ENCODE results near the gene ARIH2. TPM values are rescaled to one million over a fixed set of nuclear protein-coding genes. Genes with fewer than 3 reads are reported as not detected.

Gene ARIH2
- 86.4 and 113 TPM in 2 replicates for total RNA-seq (2014; rRNA removed; shearing (Covaris generic); ENCODE audit: low replicate concordance)

DNA sequence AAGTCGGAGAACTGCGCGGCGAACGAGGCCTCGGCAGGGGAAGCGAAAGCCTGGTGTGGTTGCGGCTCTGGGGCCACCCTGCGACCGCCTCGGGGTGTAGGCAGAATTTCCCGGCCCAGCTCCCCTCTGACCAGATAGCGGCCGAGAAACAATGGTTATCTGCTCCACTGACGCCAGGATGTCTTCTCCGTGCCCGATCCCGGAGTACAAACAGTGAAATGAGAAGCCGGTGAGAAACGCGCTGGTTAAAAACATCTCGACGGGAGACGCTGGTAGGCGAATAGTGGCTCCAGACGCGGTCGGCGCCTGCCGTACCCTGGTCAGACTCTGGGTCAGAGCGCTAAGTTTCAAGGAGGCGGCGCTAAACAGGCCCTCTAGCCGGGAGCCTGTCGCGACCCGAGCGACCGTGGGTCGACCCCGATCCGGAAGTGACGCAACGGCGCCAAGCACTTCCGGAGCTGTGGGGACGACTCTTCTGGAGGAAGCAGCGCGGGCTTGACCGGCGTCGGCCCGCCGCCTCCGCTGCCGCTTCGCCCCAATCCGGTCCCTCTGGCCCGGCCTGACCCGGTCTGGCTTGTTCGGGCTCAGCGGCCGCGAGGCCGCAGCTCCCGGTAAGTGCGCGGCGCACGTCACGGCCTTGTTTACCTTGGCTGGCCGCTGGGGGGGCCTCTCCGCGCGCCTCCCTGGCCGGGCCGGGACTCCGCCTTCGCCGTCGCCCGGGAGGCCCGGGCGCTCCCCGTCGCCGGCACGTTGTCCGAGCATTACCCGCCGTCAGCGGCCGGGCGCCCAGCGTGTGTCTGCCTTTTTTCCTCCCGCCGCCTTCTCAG, at the start of gene ARIH2:
Gene ARIH2 (plus strand): TSS at position 455 of the 827 bp plus-strand sequence. CDS start 8,717 bp downstream, outside the sequence.
- Histone ChIP-seq H3K4me2 (ENCODE audit: low read depth, low read length, poor library complexity, severe bottlenecking) (peak within 1 kb of the TSS; percentile 76), H3K79me2 (ENCODE audit: low read length) (peaks cover 48% of the 10 kb centered on the region), H2AFZ (ENCODE audit: low read length) (peak within 1 kb of the TSS; percentile 70), H3K9me2 (replicated peaks; ENCODE audit: insufficient read depth, low read length) (no peaks in the 10 kb centered on the region), H3K4me3 (ENCODE audit: low read length) (peak within 1 kb of the TSS; percentile 94), H3K4me1 (ENCODE audit: low read length) (peaks cover 17% of the 10 kb centered on the region), H3K27me3 (ENCODE audit: low read length) (no peaks in the 10 kb centered on the region), H3K27ac (ENCODE audit: low read length) (peak within 1 kb of the TSS; percentile 87), H3K9me3 (ENCODE audit: low read length) (no peaks in the 10 kb centered on the region), H4K20me1 (ENCODE audit: insufficient read depth, low read depth, low read length) (peaks cover 16% of the 10 kb centered on the region; the same call in 1 of the 2 replicates), H3K36me3 (ENCODE audit: insufficient read depth, low read length) (peaks cover 14% of the 10 kb centered on the region), H3K9ac (ENCODE audit: low read length) (peak within 1 kb of the TSS; percentile 83)
- DNase-seq = peak; percentile 98

DNA sequence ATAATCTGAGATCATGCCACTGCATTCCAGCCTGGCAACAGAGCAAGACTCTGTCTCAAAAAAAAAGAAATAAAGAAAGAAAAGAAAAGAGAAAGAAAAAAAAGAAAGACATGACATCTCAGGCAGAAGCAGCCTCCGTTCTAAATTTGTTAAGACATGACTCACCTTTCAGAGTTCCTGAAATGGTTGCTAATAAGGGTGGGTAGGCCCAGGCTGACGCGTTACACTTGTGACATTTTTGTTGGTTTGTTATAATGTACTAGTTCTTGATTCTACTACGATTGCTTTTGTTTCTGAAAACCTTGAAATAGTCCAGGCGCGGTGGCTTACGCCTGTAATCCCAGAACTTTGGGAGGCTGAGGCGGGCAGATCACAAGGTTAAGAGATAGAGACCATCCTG, 41.0 kb upstream of the ARIH2 start:
- Histone ChIP-seq H3K27me3 (ENCODE audit: low read length) (no peaks in the 10 kb centered on the region), H3K9me2 (replicated peaks; ENCODE audit: insufficient read depth, low read length) (no peaks in the 10 kb centered on the region), H3K9ac (ENCODE audit: low read length) (no peak overlapping the region), H3K79me2 (ENCODE audit: low read length) (no peaks in the 10 kb centered on the region), H3K4me2 (ENCODE audit: low read depth, low read length, poor library complexity, severe bottlenecking) (no peak overlapping the region), H3K4me1 (ENCODE audit: low read length) (peaks cover 7% of the 10 kb centered on the region), H3K4me3 (ENCODE audit: low read length) (no peak overlapping the region), H4K20me1 (ENCODE audit: insufficient read depth, low read depth, low read length) (no peaks in the 10 kb centered on the region), H2AFZ (ENCODE audit: low read length) (no peak overlapping the region), H3K9me3 (ENCODE audit: low read length) (no peaks in the 10 kb centered on the region), H3K27ac (ENCODE audit: low read length) (no peak overlapping the region), H3K36me3 (ENCODE audit: insufficient read depth, low read length) (no peaks in the 10 kb centered on the region)
- peak; percentile 28 for DNase-seq

DNA sequence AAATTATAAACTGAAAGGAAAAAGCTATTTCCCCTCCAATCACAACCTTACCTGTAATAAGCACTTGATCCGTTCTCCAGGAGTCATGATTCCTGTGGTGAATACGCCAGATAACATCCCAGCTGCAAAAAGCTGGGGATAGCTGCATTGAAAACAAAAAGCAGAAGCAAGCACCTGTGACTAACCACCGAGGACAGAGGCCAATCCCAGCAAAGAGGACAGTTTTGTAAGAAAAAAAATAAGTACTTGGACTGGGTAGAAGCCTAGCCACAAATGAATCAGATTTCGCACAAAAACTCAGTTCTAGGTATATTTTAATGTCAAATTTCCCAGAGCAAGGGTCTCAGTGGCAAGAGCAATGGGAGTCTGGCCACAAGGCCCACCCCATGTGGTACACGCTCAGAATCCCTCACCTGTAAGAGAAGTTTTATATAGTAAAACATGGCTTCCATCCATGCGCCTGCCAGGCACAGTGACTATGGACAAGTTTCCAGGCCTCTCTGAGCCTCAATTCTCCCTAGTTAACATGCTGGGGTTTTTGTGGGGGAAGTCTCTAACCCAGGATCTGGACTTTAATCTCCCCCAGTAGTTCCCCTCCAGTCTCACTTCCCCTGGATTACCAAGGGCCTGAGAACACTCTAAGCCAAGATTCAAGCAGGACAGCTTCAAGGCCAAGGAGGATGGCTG, 39.2 kb upstream of the ARIH2 start:
- no peak overlapping the region for H3K27ac ChIP-seq (ENCODE audit: low read length)
- H3K27me3 ChIP-seq (ENCODE audit: low read length) = no peaks in the 10 kb centered on the region
- H3K36me3 ChIP-seq (ENCODE audit: insufficient read depth, low read length) = no peaks in the 10 kb centered on the region
- H3K4me1 ChIP-seq (ENCODE audit: low read length) = peaks cover 7% of the 10 kb centered on the region
- H4K20me1 ChIP-seq (ENCODE audit: insufficient read depth, low read depth, low read length) = no peaks in the 10 kb centered on the region
- peak; percentile 36 for DNase-seq
- no peaks in the 10 kb centered on the region for H3K9me2 ChIP-seq (replicated peaks; ENCODE audit: insufficient read depth, low read length)
- H3K4me3 ChIP-seq (ENCODE audit: low read length) = no peak overlapping the region
- H2AFZ ChIP-seq (ENCODE audit: low read length) = no peak overlapping the region
- no peak overlapping the region for H3K4me2 ChIP-seq (ENCODE audit: low read depth, low read length, poor library complexity, severe bottlenecking)
- no peak overlapping the region for H3K9ac ChIP-seq (ENCODE audit: low read length)
- H3K79me2 ChIP-seq (ENCODE audit: low read length) = no peaks in the 10 kb centered on the region
- H3K9me3 ChIP-seq (ENCODE audit: low read length) = no peaks in the 10 kb centered on the region

DNA sequence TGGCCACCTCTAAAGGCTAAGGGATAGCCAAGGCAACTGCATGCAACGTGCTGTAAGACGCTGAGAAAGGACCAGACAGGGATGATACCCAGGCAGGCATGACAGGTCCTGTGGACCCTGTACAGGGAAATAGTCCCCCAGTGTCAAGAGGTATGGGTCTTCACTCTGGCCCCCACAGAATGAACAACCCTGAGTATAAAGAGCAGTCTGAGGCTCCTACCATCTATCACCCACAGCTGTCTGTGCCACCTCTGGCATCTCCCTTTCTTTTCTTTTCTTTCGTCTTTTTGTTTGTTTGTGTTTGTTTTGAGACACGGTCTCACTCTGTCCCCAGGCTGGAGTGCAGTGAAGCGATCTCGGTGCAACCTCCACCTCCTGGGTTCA, 38.7 kb upstream of the ARIH2 start:
- Histone ChIP-seq H3K9ac (ENCODE audit: low read length) (no peak overlapping the region), H3K9me2 (replicated peaks; ENCODE audit: insufficient read depth, low read length) (no peaks in the 10 kb centered on the region), H3K27ac (ENCODE audit: low read length) (no peak overlapping the region), H4K20me1 (ENCODE audit: insufficient read depth, low read depth, low read length) (no peaks in the 10 kb centered on the region), H3K4me3 (ENCODE audit: low read length) (no peak overlapping the region), H3K4me1 (ENCODE audit: low read length) (peaks cover 7% of the 10 kb centered on the region), H3K27me3 (ENCODE audit: low read length) (no peaks in the 10 kb centered on the region), H3K9me3 (ENCODE audit: low read length) (no peaks in the 10 kb centered on the region), H2AFZ (ENCODE audit: low read length) (no peak overlapping the region), H3K4me2 (ENCODE audit: low read depth, low read length, poor library complexity, severe bottlenecking) (no peak overlapping the region), H3K36me3 (ENCODE audit: insufficient read depth, low read length) (no peaks in the 10 kb centered on the region), H3K79me2 (ENCODE audit: low read length) (no peaks in the 10 kb centered on the region)
- peak; percentile 30 for DNase-seq

DNA sequence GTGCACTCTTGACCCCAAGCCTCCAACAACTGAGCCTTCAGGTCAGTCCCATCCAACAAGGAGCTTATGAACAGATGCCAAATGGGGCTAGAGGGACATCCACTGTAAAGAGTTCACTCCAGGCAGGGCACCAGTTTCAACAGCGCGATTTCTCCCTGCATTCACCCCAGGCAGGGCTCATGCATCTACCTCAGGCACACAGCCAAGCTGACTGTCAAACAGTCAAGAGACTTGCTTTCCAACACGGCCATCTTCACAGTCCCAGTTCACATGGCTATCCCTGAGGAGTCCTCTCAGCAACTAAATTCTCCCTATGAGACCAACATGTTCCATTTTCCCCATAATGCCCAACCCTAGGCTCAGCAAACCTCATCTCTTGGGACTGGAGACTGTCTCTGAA, 37.6 kb upstream of the ARIH2 start:
- Histone ChIP-seq H3K9ac (ENCODE audit: low read length) (no peak overlapping the region), H3K27ac (ENCODE audit: low read length) (no peak overlapping the region), H3K4me3 (ENCODE audit: low read length) (no peak overlapping the region), H2AFZ (ENCODE audit: low read length) (no peak overlapping the region), H3K9me3 (ENCODE audit: low read length) (no peaks in the 10 kb centered on the region), H4K20me1 (ENCODE audit: insufficient read depth, low read depth, low read length) (no peaks in the 10 kb centered on the region), H3K79me2 (ENCODE audit: low read length) (no peaks in the 10 kb centered on the region), H3K9me2 (replicated peaks; ENCODE audit: insufficient read depth, low read length) (no peaks in the 10 kb centered on the region), H3K27me3 (ENCODE audit: low read length) (no peaks in the 10 kb centered on the region), H3K4me1 (ENCODE audit: low read length) (peaks cover 7% of the 10 kb centered on the region), H3K36me3 (ENCODE audit: insufficient read depth, low read length) (no peaks in the 10 kb centered on the region), H3K4me2 (ENCODE audit: low read depth, low read length, poor library complexity, severe bottlenecking) (no peak overlapping the region)
- peak; percentile 35 for DNase-seq

DNA sequence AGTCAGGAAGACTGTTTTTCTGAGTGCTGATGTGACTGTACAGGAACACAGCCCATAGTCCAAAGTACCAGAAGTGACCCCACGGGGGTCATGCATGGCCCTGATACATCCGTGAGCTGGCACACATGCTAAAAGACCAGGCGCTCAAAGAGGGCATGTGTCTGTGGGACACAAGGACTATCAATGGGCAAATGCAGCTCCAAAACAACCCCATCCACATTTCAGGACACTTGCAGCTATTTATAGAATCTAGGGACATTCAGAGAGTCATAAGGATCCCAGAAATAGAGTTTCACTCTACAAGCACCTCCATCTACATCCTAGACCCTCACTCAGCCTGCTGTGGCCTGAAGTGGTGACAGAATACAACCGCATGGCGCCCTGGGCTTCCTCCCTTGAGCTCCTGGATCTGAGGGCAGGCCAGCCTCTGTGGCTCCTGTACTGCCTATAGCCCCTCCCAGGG, 37.0 kb upstream of the ARIH2 start:
- DNase-seq = peak; percentile 16
- Histone ChIP-seq H3K79me2 (ENCODE audit: low read length) (no peaks in the 10 kb centered on the region), H3K9me2 (replicated peaks; ENCODE audit: insufficient read depth, low read length) (no peaks in the 10 kb centered on the region), H3K27ac (ENCODE audit: low read length) (no peak overlapping the region), H3K4me1 (ENCODE audit: low read length) (peaks cover 7% of the 10 kb centered on the region), H3K9ac (ENCODE audit: low read length) (no peak overlapping the region), H4K20me1 (ENCODE audit: insufficient read depth, low read depth, low read length) (no peaks in the 10 kb centered on the region), H3K36me3 (ENCODE audit: insufficient read depth, low read length) (no peaks in the 10 kb centered on the region), H3K9me3 (ENCODE audit: low read length) (no peaks in the 10 kb centered on the region), H3K4me3 (ENCODE audit: low read length) (no peak overlapping the region), H3K4me2 (ENCODE audit: low read depth, low read length, poor library complexity, severe bottlenecking) (no peak overlapping the region), H3K27me3 (ENCODE audit: low read length) (no peaks in the 10 kb centered on the region), H2AFZ (ENCODE audit: low read length) (no peak overlapping the region)

DNA sequence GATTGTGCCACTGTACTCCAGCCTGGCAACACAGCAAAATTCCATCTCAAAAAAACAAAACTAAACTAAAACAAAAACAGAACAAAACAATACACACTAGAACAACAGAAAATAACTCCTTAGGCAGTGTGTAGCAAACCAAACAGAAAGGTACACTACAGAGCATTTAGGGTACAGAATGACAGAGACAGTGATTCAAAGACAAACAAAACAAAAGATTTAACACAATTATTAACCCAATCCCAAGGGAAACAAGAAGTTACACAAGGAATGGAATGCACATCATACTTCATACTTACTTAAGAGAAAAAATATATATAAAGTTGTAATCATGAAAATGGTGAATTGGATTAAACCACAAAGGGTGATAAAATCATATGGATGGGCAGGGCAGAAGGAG, 32.9 kb upstream of the ARIH2 start:
- Histone ChIP-seq H3K9me2 (replicated peaks; ENCODE audit: insufficient read depth, low read length) (no peaks in the 10 kb centered on the region), H2AFZ (ENCODE audit: low read length) (no peak overlapping the region), H3K4me2 (ENCODE audit: low read depth, low read length, poor library complexity, severe bottlenecking) (no peak overlapping the region), H3K9ac (ENCODE audit: low read length) (no peak overlapping the region), H3K79me2 (ENCODE audit: low read length) (no peaks in the 10 kb centered on the region), H3K4me3 (ENCODE audit: low read length) (no peak overlapping the region), H3K9me3 (ENCODE audit: low read length) (no peaks in the 10 kb centered on the region), H3K36me3 (ENCODE audit: insufficient read depth, low read length) (no peaks in the 10 kb centered on the region), H3K27me3 (ENCODE audit: low read length) (no peaks in the 10 kb centered on the region), H3K27ac (ENCODE audit: low read length) (no peak overlapping the region), H4K20me1 (ENCODE audit: insufficient read depth, low read depth, low read length) (no peaks in the 10 kb centered on the region), H3K4me1 (ENCODE audit: low read length) (no peaks in the 10 kb centered on the region)
- no peak for DNase-seq

DNA sequence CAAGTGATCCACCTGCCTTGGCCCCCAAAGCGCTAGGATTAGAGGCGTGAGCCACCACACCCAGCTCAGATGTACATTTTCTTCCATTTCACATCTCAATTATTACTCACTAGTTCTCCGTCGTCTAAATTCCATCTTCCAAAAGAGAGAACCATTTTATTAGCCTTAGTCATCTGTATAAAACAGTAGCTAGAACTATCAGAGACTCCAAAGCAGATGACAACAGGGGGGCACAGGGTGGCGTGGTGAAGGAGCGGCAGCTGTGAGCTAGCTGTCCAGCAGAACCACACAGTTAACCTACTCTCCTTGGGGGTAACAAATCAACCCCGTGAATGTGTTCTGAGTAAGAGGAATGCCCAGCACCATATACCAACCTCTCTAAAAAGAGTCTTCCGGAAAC, 27.0 kb upstream of the ARIH2 start:
- H3K4me2 ChIP-seq (ENCODE audit: low read depth, low read length, poor library complexity, severe bottlenecking) = no peak overlapping the region
- H3K27ac ChIP-seq (ENCODE audit: low read length) = no peak overlapping the region
- no peaks in the 10 kb centered on the region for H3K27me3 ChIP-seq (ENCODE audit: low read length)
- H3K36me3 ChIP-seq (ENCODE audit: insufficient read depth, low read length) = no peaks in the 10 kb centered on the region
- no peaks in the 10 kb centered on the region for H4K20me1 ChIP-seq (ENCODE audit: insufficient read depth, low read depth, low read length)
- H3K9ac ChIP-seq (ENCODE audit: low read length) = no peak overlapping the region
- no peak overlapping the region for H2AFZ ChIP-seq (ENCODE audit: low read length)
- no peaks in the 10 kb centered on the region for H3K9me3 ChIP-seq (ENCODE audit: low read length)
- H3K4me3 ChIP-seq (ENCODE audit: low read length) = no peak overlapping the region
- DNase-seq = no peak
- peaks cover 2% of the 10 kb centered on the region; the same call in 1 of the 2 replicates for H3K79me2 ChIP-seq (ENCODE audit: low read length)
- H3K4me1 ChIP-seq (ENCODE audit: low read length) = no peaks in the 10 kb centered on the region
- H3K9me2 ChIP-seq (replicated peaks; ENCODE audit: insufficient read depth, low read length) = no peaks in the 10 kb centered on the region
